Measurements from ENCODE around the gene ALDH1A3.

- no peak for TF ChIP-seq PATZ1 (CRISPR knock-in tag; IDR thresholded peaks at IDR 0.05; ENCODE audit: borderline replicate concordance)
- TF ChIP-seq ZNF70 (CRISPR knock-in tag; IDR thresholded peaks at IDR 0.05) = no peak
- no peak for TF ChIP-seq CREB5 (CRISPR knock-in tag; IDR thresholded peaks at IDR 0.05; ENCODE audit: low read depth)
- no peak for TF ChIP-seq TOX (CRISPR knock-in tag; IDR thresholded peaks at IDR 0.05; ENCODE audit: borderline replicate concordance)
- no peak for TF ChIP-seq TSHZ2 (CRISPR knock-in tag; IDR thresholded peaks at IDR 0.05)
- TF ChIP-seq ZFP30 (CRISPR knock-in tag; IDR thresholded peaks at IDR 0.05) = no peak
- no peak for TF ChIP-seq ZNF8 (CRISPR knock-in tag; IDR thresholded peaks at IDR 0.05)
These were observed 41.0 kb downstream of the ALDH1A3 start for GRCh38 chr15:100920516-100921135.
